Ishikawa (cell line): Measurements from ENCODE around the gene SAYSD1.

Experiments used
- CEBPB ChIP-seq: IDR thresholded peaks from 2 replicates; pipeline ENCODE4 v1.6.1; 2012
- CREB1 ChIP-seq: IDR thresholded peaks from 2 replicates; pipeline ENCODE4 v1.6.1; 2012; ENCODE audit warnings: low read depth
- EP300 ChIP-seq: IDR thresholded peaks from 2 replicates; pipeline ENCODE4 v1.6.1; 2012; ENCODE audit warnings: borderline replicate concordance
- FOXM1 ChIP-seq: IDR thresholded peaks from 2 replicates; pipeline ENCODE4 v1.6.1; 2012; ENCODE audit warnings: low read depth, borderline replicate concordance
- MAX ChIP-seq: IDR thresholded peaks from 2 replicates; pipeline ENCODE4 v1.6.1; 2012
- NFIC ChIP-seq: IDR thresholded peaks from 2 replicates; pipeline ENCODE4 v1.6.1; 2012
- REST ChIP-seq: IDR thresholded peaks from 2 replicates; pipeline ENCODE4 v1.6.1; 2012; ENCODE audit warnings: low read depth, mild to moderate bottlenecking
- TAF1 ChIP-seq: IDR thresholded peaks from 2 replicates; pipeline ENCODE4 v1.6.1; 2012; ENCODE audit warnings: low read depth, mild to moderate bottlenecking
- YY1 ChIP-seq: IDR thresholded peaks from 2 replicates; pipeline ENCODE4 v1.6.1; 2012; ENCODE audit warnings: low read depth
- TF ChIP-seq, protein P1 (sequence below): IDR thresholded peaks from 2 replicates; pipeline ENCODE4 v1.6.1; 2012

DNA sequence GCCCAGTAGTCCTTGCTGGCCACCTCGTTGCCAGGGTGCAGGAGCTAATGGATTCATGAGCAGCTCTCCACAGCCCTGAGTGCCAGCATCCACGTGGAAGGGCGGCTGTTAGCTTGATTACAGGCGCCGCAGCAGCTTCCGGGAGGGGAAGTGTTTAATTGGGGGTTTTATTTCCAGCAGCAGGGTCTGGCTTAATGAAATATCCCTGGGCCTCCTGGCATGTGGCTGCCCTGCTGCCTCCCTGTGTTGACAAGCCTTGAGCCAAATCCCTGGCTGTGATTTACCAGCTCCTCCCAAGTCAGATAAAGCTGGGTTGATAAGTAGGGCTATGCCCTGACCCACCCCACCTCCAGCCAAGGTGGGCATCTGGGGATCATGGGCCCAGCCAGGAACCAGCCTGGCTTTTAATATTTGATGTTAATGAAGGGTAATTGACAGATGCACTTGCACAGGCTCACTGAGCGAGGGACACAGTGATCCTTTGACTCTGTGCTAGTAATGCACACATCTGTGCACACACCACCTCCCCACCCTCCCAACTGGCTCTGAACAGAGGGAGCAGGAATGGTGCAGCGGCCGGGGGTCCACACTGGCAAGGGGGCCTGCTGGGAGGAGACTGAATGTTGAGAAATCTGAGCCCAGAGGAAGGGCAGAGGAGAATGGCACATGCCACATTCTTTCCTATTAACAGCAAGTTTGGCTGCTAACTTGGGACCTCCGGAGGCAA, 52.8 kb downstream of the SAYSD1 start:
- TF ChIP-seq YY1, result no peak
- TF ChIP-seq EP300, result no peak
- TF ChIP-seq CREB1, result no peak
- no peak for TF ChIP-seq NFIC
- TF ChIP-seq REST, result no peak
- TF ChIP-seq MAX, result no peak
- TF ChIP-seq TAF1, result no peak
- no peak for TF ChIP-seq FOXM1
- no peak for TF ChIP-seq CEBPB
- TF ChIP-seq, protein P1, sequence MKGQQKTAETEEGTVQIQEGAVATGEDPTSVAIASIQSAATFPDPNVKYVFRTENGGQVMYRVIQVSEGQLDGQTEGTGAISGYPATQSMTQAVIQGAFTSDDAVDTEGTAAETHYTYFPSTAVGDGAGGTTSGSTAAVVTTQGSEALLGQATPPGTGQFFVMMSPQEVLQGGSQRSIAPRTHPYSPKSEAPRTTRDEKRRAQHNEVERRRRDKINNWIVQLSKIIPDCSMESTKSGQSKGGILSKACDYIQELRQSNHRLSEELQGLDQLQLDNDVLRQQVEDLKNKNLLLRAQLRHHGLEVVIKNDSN, result no peak
